H1 (cell line): ENCODE data around the gene APP. TPM values are rescaled to one million over a fixed set of nuclear protein-coding genes. Genes with fewer than 3 reads are reported as not detected.

ENCODE experiments used
- CTCF ChIA-PET: fragments of 300-600 bp; sonication (Branson Sonifier 250); formaldehyde crosslinking; loops from one replicate; lab custom pipeline; 2021; ENCODE audit not compliant: partially characterized antibody; lab: Charles Lee
- POLR2A ChIA-PET: fragments of 300-600 bp; sonication (Branson Sonifier 250); formaldehyde crosslinking; loops from one replicate; lab custom pipeline; 2021; ENCODE audit warnings: inconsistent platforms; ENCODE audit not compliant: partially characterized antibody; lab: Charles Lee
- DNase-seq, 2 experiments: peaks; one replicate each; pipeline versions ENCODE4 v3.0.0 to v3.0.0-alpha.2; 2010 to 2022; ENCODE audit warnings: low spot score in 2 of 2, low read depth in 1 of 2, mixed read lengths in 1 of 2
- FAIRE-seq: peaks from 2 replicates; lab custom pipeline; 2011; peaks lifted over from hg19 to GRCh38; lab: Jason Lieb, UNC
- H2AFZ ChIP-seq: 2 replicates; pipeline ENCODE4 v1.8.1; 2012; ENCODE audit warnings: low read length, inconsistent platforms
- H2AK5ac ChIP-seq: 2 replicates; pipeline ENCODE4 v1.6.1; 2013; ENCODE audit warnings: low read depth, low read length
- H2BK120ac ChIP-seq: replicated peaks from 2 replicates; pipeline ENCODE3; 2013; ENCODE audit warnings: low read depth, low read length, inconsistent platforms
- H2BK12ac ChIP-seq: 2 replicates; pipeline ENCODE4 v1.6.1; 2013; ENCODE audit warnings: low read depth, low read length
- H2BK15ac ChIP-seq: 2 replicates; pipeline ENCODE4 v1.6.1; 2013; ENCODE audit warnings: low read length
- H2BK20ac ChIP-seq: 2 replicates; pipeline ENCODE4 v1.6.1; 2013; ENCODE audit warnings: low read length
- H2BK5ac ChIP-seq: 2 replicates; pipeline ENCODE4 v1.6.1; 2013; ENCODE audit warnings: low read depth, low read length
- H3K14ac ChIP-seq: 2 replicates; pipeline ENCODE4 v1.6.1; 2013; ENCODE audit warnings: inconsistent platforms; ENCODE audit not compliant: insufficient read length
- H3K18ac ChIP-seq: 2 replicates; pipeline ENCODE4 v1.6.1; 2013; ENCODE audit warnings: low read length; ENCODE audit errors: extremely low read depth
- H3K23ac ChIP-seq: 2 replicates; pipeline ENCODE4 v1.6.1; 2013; ENCODE audit warnings: inconsistent platforms; ENCODE audit not compliant: insufficient read length
- H3K23me2 ChIP-seq: 2 replicates; pipeline ENCODE4 v1.6.1; 2013; ENCODE audit warnings: low read depth, low read length
- H3K27ac ChIP-seq: 2 replicates; pipeline ENCODE4 v1.6.1; 2011; ENCODE audit warnings: low read depth, low read length, inconsistent platforms
- H3K27me3 ChIP-seq, 4 experiments: replicated peaks in 1 of 4; 1 replicate in 1 of 4; 2 replicates in 3 of 4; pipeline versions ENCODE4 v1.6.1 to v1.8.1; 2011 to 2013; ENCODE audit warnings: low read length in 3 of 4, mild to moderate bottlenecking in 3 of 4, inconsistent platforms in 2 of 4, mixed read lengths in 2 of 4, moderate library complexity in 1 of 4; ENCODE audit not compliant: control insufficient read depth in 3 of 4, insufficient read depth in 3 of 4; ENCODE audit errors: extremely low read depth in 1 of 4
- H3K36me3 ChIP-seq, 4 experiments: 2 replicates each; pipeline versions ENCODE4 v1.6.1 to v1.8.1; 2011 to 2013; ENCODE audit warnings: mild to moderate bottlenecking in 4 of 4, low read length in 3 of 4, moderate library complexity in 2 of 4, control low read depth in 1 of 4, inconsistent platforms in 1 of 4; ENCODE audit not compliant: insufficient read depth in 4 of 4, control insufficient read depth in 2 of 4
- H3K4ac ChIP-seq: replicated peaks from 2 replicates; pipeline ENCODE3; 2013; ENCODE audit warnings: low read length, low read depth, mixed read lengths, inconsistent platforms; ENCODE audit not compliant: insufficient read length
- H3K4me1 ChIP-seq, 4 experiments: replicated peaks in 1 of 4; 1 replicate in 1 of 4; 2 replicates in 3 of 4; pipeline versions ENCODE4 v1.6.1 to v1.8.1; 2011 to 2013; ENCODE audit warnings: low read length in 3 of 4, inconsistent platforms in 2 of 4, mixed read lengths in 1 of 4; ENCODE audit not compliant: insufficient read depth in 4 of 4, control insufficient read depth in 3 of 4
- H3K4me2 ChIP-seq, 2 experiments: 2 replicates each; pipeline versions ENCODE4 v1.6.1 to v1.8.1; 2011 to 2013; ENCODE audit warnings: low read depth in 2 of 2, low read length in 2 of 2, control low read depth in 1 of 2, inconsistent platforms in 1 of 2, mild to moderate bottlenecking in 1 of 2; ENCODE audit not compliant: insufficient read depth in 1 of 2
- H3K4me3 ChIP-seq, 4 experiments: fragments of 200-600, 300-600 bp in 1 of 4; sonication (generic), shearing (Covaris generic), sonication (Bioruptor Twin) in 1 of 4; 2 replicates each; pipeline versions ENCODE4 v1.5.1 to v1.8.1; 2011 to 2016; ENCODE audit warnings: low read length in 4 of 4, low read depth in 3 of 4, control low read depth in 2 of 4, inconsistent platforms in 2 of 4, mild to moderate bottlenecking in 2 of 4, mixed read lengths in 1 of 4, moderate library complexity in 1 of 4; ENCODE audit not compliant: insufficient read depth in 2 of 4; ENCODE audit errors: extremely low read depth in 1 of 4
- H3K56ac ChIP-seq: replicated peaks from 2 replicates; pipeline ENCODE3; 2013; ENCODE audit warnings: low read depth, mild to moderate bottlenecking, mixed read lengths, low read length, inconsistent platforms; ENCODE audit not compliant: insufficient read length
- H3K79me1 ChIP-seq: 2 replicates; pipeline ENCODE4 v1.6.1; 2013; ENCODE audit warnings: low read depth, low read length, control low read depth
- H3K79me2 ChIP-seq, 2 experiments: 2 replicates each; pipeline versions ENCODE4 v1.6.1 to v1.8.1; 2012 to 2013; ENCODE audit warnings: low read length in 2 of 2, mild to moderate bottlenecking in 2 of 2, inconsistent platforms in 1 of 2; ENCODE audit not compliant: insufficient read depth in 2 of 2, control insufficient read depth in 1 of 2
- H3K9ac ChIP-seq, 4 experiments: replicated peaks in 1 of 4; 1 replicate in 1 of 4; 2 replicates in 3 of 4; pipeline versions ENCODE4 v1.6.1 to v1.8.1; 2011 to 2013; ENCODE audit warnings: low read depth in 3 of 4, low read length in 3 of 4, control low read depth in 2 of 4, mild to moderate bottlenecking in 2 of 4, moderate library complexity in 2 of 4, inconsistent platforms in 1 of 4; ENCODE audit errors: extremely low read depth in 1 of 4
- H3K9me3 ChIP-seq, 2 experiments: 2 replicates each; pipeline versions ENCODE4 v1.6.1 to v1.8.1; 2012 to 2013; ENCODE audit warnings: mild to moderate bottlenecking in 2 of 2, moderate library complexity in 2 of 2, control low read depth in 1 of 2, inconsistent platforms in 1 of 2, low read depth in 1 of 2, low read length in 1 of 2, mixed read lengths in 1 of 2; ENCODE audit not compliant: insufficient read depth in 2 of 2
- H4K20me1 ChIP-seq, 2 experiments: replicated peaks in 1 of 2; 2 replicates each; pipeline versions ENCODE3 to v1.8.1; 2011 to 2013; ENCODE audit warnings: inconsistent platforms in 2 of 2, low read length in 2 of 2, mild to moderate bottlenecking in 1 of 2; ENCODE audit not compliant: insufficient read depth in 2 of 2, control insufficient read depth in 1 of 2
- H4K5ac ChIP-seq: 2 replicates; pipeline ENCODE4 v1.6.1; 2013; ENCODE audit warnings: low read length, low read depth, mixed read lengths, inconsistent platforms; ENCODE audit not compliant: insufficient read length
- H4K8ac ChIP-seq: 2 replicates; pipeline ENCODE4 v1.8.0; 2013; ENCODE audit warnings: mild to moderate bottlenecking, moderate library complexity, low read length, inconsistent platforms; ENCODE audit not compliant: insufficient read depth; ENCODE audit errors: extremely low read depth
- H4K91ac ChIP-seq: replicated peaks from 2 replicates; pipeline ENCODE3; 2013; ENCODE audit warnings: low read length, mixed read lengths, inconsistent platforms; ENCODE audit not compliant: insufficient read length
- ATF2 ChIP-seq: IDR thresholded peaks from 2 replicates; pipeline ENCODE4 v1.6.1; 2012; ENCODE audit warnings: low read length, inconsistent platforms
- BRCA1 ChIP-seq: IDR thresholded peaks from 2 replicates; pipeline ENCODE4 v1.6.1; 2012; ENCODE audit warnings: low read depth, low read length, improper control_type of control experiment
- CTCF ChIP-seq, 3 experiments: IDR thresholded peaks; 1 replicate in 2 of 3; 2 replicates in 1 of 3; pipeline versions ENCODE4 v1.5.1 to v1.6.1; 2011; ENCODE audit warnings: low read length in 3 of 3, mild to moderate bottlenecking in 3 of 3, inconsistent platforms in 2 of 3, low read depth in 1 of 3, moderate library complexity in 1 of 3; ENCODE audit not compliant: insufficient read depth in 1 of 3; ENCODE audit errors: control extremely low read depth in 1 of 3
- E2F6 ChIP-seq: IDR thresholded peaks from 2 replicates; pipeline ENCODE4 v1.6.1; 2012; ENCODE audit warnings: inconsistent platforms
- KDM4A ChIP-seq: IDR thresholded peaks from one replicate; pipeline ENCODE4 v1.7.1; 2012; ENCODE audit warnings: low read depth, mild to moderate bottlenecking, moderate library complexity, low read length, inconsistent platforms; ENCODE audit not compliant: severe bottlenecking
- POLR2AphosphoS5 ChIP-seq: IDR thresholded peaks from 2 replicates; pipeline ENCODE4 v1.6.1; 2011; ENCODE audit warnings: low read depth, low read length
- RAD21 ChIP-seq, 2 experiments: IDR thresholded peaks in 1 of 2; conservative IDR thresholded peaks in 1 of 2; 2 replicates each; pipeline ENCODE4 v1.6.1; 2011; ENCODE audit warnings: low read depth in 2 of 2, low read length in 2 of 2, improper control_type of control experiment in 1 of 2, inconsistent platforms in 1 of 2, mild to moderate bottlenecking in 1 of 2, moderate library complexity in 1 of 2
- YY1 ChIP-seq: IDR thresholded peaks from 2 replicates; pipeline ENCODE4 v1.6.1; 2011; ENCODE audit warnings: low read depth, mild to moderate bottlenecking, low read length
- WGBS, 2 experiments: shearing (Covaris generic) in 1 of 2; methylation state at CpG; one replicate each; pipeline versions ENCODE4 v1.1.6 to v1.1.7; 2013 to 2015; ENCODE audit warnings: low lambda C conversion rate in 2 of 2, mixed read lengths in 2 of 2, inconsistent platforms in 1 of 2, low coverage in 1 of 2, missing lambda C conversion rate in 1 of 2; ENCODE audit not compliant: insufficient replicate concordance in 2 of 2, insufficient coverage in 1 of 2, insufficient read length in 1 of 2; ENCODE audit errors: extremely low coverage in 1 of 2, missing lambda C conversion rate in 1 of 2; 5-methylcytosine and 5-hydroxymethylcytosine counted together
- polyA plus RNA-seq, 7 experiments: library from polyadenylated mRNA; depleted of rRNA in 3 of 7; stranded (reverse) in 5 of 7; unstranded in 2 of 7; fragments of >200 nt in 5 of 7; fragments of 200-250 nt in 2 of 7; gene quantifications; 1 replicate in 5 of 7; 2 replicates in 1 of 7; 4 replicates in 1 of 7; pipeline versions ENCODE4 v1.2.1 to v1.2.3, GENCODE V29; 2011 to 2013; ENCODE audit warnings: missing spikeins in 2 of 7, mixed read lengths in 2 of 7
- total RNA-seq: library from RNA; stranded (reverse); fragmentation: NEBNext Ultra II Directional; extraction: Animal tissue kit (Norgen Biotek cat#: 25700); gene quantifications from 2 replicates; pipeline ENCODE4 v1.2.1, GENCODE V29; 2021

Gene APP
- total and polyA plus RNA-seq, 2 of the 8 experiments (the other 6 are each of a cell fraction or from before 2014, with no cell fraction given): 375 to 551 TPM

- no peak overlapping the region for H4K5ac ChIP-seq
- H2BK12ac ChIP-seq: no peak overlapping the region
- H3K4me2 ChIP-seq: peak overlapping the region; percentile 89 to 92
- no peak overlapping the region for H3K18ac ChIP-seq
- DNase-seq (no peak), FAIRE-seq (no peak)
- H2BK120ac ChIP-seq: no peak overlapping the region
- H3K4ac ChIP-seq: no peak overlapping the region
- WGBS, 2 experiments: 47% methylated on average over 4 of the region's 4 CpGs; no CpG with 5 or more reads in 1 of the 2 experiments
- H2BK15ac ChIP-seq: no peak overlapping the region
- peaks cover 0 to 7% (median 3%) of the 10 kb centered on the region in 4 experiments; a peak in 3 of 7 replicates for H3K27me3 ChIP-seq
- H3K79me2 ChIP-seq: peaks cover 31 to 70% of the 10 kb centered on the region in 2 experiments
- H2AFZ ChIP-seq: no peak overlapping the region
- H3K9me3 ChIP-seq: no peaks in the 10 kb centered on the region
- H2AK5ac ChIP-seq: no peak overlapping the region
- no peak overlapping the region for H2BK5ac ChIP-seq
- ChIA-PET CTCF (interaction anchor here (0.6 to 4.2 kb wide), 10 partner anchors 11 to 714 kb away, joined by 3 to 46 read pairs (median 4); no protein-coding TSS in a partner anchor), POLR2A (interaction anchor here (0.7 to 6.4 kb wide), 12 partner anchors 8 to 170 kb away, joined by 3 to 115 read pairs (median 4); no protein-coding TSS in a partner anchor)
- no peaks in the 10 kb centered on the region; a peak in 1 of 8 replicates for H3K36me3 ChIP-seq
- H3K56ac ChIP-seq: no peak overlapping the region
- peaks cover 13% of the 10 kb centered on the region in 2 experiments for H4K20me1 ChIP-seq
- no peak overlapping the region for H3K9ac ChIP-seq
- no peak overlapping the region for H3K23ac ChIP-seq
- H3K27ac ChIP-seq: no peak overlapping the region
- H4K8ac ChIP-seq: no peak overlapping the region
- H3K23me2 ChIP-seq: peaks cover 10% of the 10 kb centered on the region
- H2BK20ac ChIP-seq: no peak overlapping the region
- peaks cover 11 to 20% (median 13%) of the 10 kb centered on the region in 4 experiments; a peak in 6 of 7 replicates for H3K4me1 ChIP-seq
- peaks cover 3% of the 10 kb centered on the region; the same call in 1 of the 2 replicates for H3K79me1 ChIP-seq
- H4K91ac ChIP-seq: no peak overlapping the region
- H3K4me3 ChIP-seq: peak overlapping the region; percentile 65 to 96 (median 94); a peak in 5 of 8 replicates
- no peak overlapping the region for H3K14ac ChIP-seq
- no peak for TF ChIP-seq CTCF (IDR thresholded peaks at IDR 0.05; ENCODE audit: control extremely low read depth in 1 of 3, insufficient read depth in 1 of 3, low read depth in 1 of 3, low read length in 3 of 3)
- no peak for TF ChIP-seq KDM4A
- no peak for TF ChIP-seq YY1
- TF ChIP-seq BRCA1: no peak
- TF ChIP-seq E2F6: no peak
- TF ChIP-seq ATF2: no peak
- no peak for TF ChIP-seq RAD21 (IDR thresholded peaks at IDR 0.05 in 1 of 2, conservative IDR thresholded peaks at IDR 0.05 in 1 of 2; ENCODE audit: low read depth in 2 of 2, low read length in 2 of 2)
- TF ChIP-seq POLR2AphosphoS5: no peak
Observed at GRCh38 chr21:26168371-26168770, 2.2 kb downstream of the APP start.
